ENCODE data around the gene DSCAML1.

The DSCAML1 gene

DNA sequence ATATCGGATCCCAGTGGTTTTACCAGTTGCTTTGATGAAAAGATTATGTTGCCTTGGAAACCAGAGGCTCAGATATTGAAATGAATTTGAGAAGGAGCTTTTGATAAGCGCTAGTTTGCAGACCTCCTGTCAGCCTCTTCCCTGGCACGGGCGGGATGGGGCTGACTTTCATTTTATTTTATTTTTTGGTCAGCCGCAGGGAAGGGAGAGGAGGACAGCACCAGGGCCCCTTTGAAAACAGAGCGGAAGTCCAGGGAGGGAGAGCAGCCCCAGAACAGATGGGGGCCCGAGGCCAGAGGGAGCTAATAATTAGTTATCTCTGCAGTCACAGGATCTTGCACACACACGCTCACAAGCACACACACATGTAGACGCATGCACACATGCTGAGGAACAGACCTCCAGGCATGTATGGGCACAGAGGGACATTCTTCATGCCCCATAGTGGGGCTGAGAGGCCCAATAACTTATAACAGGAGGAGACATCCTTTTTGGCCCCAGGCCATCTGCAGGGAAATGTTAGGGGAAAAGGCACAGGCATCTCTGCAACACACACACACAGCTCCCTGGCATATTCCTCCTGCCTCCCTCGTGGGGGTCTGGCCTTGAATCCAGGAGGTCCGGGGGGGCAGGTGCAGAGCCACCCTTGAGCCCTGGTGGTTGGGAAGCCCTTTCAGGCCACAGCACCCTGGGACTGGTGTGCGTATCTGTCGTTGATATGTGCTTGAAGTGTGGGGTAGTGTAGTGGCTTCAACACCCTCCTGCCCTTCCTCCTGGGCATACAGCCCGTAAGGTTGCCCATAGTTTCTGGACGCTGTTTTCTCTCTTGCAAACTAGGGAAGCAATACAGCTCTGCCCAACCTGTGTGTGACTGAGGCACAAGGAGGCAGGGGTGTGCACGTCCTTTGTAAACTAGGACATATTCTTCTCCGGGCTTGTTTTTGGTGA lies 352.0 kb downstream of the DSCAML1 start:
- H3K4me3 ChIP-seq (ENCODE audit: control insufficient read depth, low read depth, low read length): no peak overlapping the region
- no peak for DNase-seq (ENCODE audit: low read depth)
- TF ChIP-seq, protein P1, sequence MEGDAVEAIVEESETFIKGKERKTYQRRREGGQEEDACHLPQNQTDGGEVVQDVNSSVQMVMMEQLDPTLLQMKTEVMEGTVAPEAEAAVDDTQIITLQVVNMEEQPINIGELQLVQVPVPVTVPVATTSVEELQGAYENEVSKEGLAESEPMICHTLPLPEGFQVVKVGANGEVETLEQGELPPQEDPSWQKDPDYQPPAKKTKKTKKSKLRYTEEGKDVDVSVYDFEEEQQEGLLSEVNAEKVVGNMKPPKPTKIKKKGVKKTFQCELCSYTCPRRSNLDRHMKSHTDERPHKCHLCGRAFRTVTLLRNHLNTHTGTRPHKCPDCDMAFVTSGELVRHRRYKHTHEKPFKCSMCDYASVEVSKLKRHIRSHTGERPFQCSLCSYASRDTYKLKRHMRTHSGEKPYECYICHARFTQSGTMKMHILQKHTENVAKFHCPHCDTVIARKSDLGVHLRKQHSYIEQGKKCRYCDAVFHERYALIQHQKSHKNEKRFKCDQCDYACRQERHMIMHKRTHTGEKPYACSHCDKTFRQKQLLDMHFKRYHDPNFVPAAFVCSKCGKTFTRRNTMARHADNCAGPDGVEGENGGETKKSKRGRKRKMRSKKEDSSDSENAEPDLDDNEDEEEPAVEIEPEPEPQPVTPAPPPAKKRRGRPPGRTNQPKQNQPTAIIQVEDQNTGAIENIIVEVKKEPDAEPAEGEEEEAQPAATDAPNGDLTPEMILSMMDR (IDR thresholded peaks at IDR 0.05; ENCODE audit: control insufficient read depth, insufficient read depth, low read depth, low read length, missing control alignments): no peak

DNA sequence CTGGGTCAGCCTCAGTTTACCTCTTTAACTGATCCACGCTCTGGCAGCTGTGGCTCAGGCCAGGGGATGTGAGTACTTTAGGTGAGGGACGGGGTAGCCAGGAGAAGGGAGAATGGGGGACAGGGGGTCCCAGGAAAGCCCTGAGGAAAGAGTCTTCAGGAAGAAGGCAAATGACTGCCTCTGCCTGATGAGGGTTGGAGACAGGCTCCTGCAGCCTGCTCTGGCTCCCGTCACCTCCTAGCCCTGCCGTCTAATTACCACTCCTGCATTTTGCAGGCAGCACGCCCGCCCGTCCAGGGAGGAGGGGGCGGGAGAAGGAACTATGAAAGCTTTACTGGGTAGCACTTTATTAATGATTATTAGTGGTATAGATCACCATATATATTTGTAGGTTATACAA lies 352.8 kb downstream of the DSCAML1 start:
- DNase-seq (ENCODE audit: low read depth): no peak
- no peak overlapping the region for H3K4me3 ChIP-seq (ENCODE audit: control insufficient read depth, low read depth, low read length)
- TF ChIP-seq, protein P1 (IDR thresholded peaks at IDR 0.05; ENCODE audit: control insufficient read depth, insufficient read depth, low read depth, low read length, missing control alignments): no peak

DNA sequence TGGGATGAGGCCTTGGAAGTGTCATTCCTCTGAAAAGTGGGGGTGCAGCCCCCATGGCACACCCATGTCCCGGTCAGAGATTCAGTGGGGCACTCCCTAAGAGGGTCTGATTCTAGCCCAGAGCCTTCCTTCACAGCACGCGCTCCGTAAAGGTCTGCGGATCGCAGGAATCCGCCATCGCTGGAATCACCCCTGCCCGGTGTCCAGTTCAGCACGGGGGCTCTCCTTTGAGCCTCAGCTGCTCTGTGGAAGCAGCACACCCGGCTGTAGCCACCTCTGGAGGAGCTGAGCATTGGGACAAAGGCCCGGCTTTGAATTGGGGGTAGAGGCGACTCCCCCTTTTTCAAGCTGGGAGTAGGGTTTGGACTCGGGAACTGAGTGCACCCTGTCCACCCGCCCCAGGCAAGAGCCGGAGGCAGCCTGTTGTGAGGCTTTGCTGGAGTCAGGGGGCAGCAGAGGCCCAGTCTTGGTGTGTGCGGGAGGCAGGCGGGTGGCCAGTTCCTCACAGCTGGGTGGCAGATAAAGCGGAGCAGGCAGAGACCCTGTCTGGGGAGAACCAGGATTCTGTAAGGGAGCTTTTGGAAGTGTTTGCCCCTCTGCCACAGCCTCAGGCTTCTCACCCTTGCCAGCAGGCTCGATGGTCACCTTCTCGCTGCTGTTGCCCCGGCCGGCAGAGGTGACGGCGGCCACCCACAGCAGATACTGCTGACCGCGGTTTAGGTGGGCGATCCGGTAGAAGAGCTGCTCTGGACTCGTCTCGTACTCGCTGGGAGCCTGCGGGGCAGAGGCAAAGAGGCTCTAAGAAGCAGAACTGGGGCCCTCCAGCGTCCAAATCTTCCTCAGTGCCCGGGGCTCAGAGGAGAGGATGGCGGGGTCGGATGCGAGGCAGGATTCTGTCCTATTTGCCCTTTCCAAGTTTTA lies 353.5 kb downstream of the DSCAML1 start:
- H3K4me3 ChIP-seq (ENCODE audit: control insufficient read depth, low read depth, low read length): no peak overlapping the region
- no peak for DNase-seq (ENCODE audit: low read depth)
- TF ChIP-seq, protein P1 (IDR thresholded peaks at IDR 0.05; ENCODE audit: control insufficient read depth, insufficient read depth, low read depth, low read length, missing control alignments): peak; percentile 55

DNA sequence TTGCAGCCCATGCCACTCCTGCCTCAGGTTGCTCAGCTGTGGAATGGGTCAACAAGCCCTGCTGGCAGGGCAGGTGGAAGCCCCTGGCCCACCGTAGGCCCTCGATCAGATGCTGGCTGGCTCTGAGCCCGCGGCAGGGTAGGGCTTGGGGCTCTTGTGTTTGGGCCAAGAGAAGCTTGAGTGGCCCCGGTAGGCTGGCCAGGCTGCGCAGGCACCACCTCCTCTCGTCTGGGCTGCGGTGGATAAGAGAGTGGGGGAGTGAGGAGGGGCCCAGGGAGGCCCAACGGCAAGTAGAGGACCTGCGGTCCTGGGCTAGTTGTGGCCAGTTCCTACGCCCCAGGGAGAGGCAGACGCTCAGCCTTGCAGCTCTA lies 354.2 kb downstream of the DSCAML1 start:
- no peak overlapping the region for H3K4me3 ChIP-seq (ENCODE audit: control insufficient read depth, low read depth, low read length)
- TF ChIP-seq, protein P1 (IDR thresholded peaks at IDR 0.05; ENCODE audit: control insufficient read depth, insufficient read depth, low read depth, low read length, missing control alignments): no peak

DNA sequence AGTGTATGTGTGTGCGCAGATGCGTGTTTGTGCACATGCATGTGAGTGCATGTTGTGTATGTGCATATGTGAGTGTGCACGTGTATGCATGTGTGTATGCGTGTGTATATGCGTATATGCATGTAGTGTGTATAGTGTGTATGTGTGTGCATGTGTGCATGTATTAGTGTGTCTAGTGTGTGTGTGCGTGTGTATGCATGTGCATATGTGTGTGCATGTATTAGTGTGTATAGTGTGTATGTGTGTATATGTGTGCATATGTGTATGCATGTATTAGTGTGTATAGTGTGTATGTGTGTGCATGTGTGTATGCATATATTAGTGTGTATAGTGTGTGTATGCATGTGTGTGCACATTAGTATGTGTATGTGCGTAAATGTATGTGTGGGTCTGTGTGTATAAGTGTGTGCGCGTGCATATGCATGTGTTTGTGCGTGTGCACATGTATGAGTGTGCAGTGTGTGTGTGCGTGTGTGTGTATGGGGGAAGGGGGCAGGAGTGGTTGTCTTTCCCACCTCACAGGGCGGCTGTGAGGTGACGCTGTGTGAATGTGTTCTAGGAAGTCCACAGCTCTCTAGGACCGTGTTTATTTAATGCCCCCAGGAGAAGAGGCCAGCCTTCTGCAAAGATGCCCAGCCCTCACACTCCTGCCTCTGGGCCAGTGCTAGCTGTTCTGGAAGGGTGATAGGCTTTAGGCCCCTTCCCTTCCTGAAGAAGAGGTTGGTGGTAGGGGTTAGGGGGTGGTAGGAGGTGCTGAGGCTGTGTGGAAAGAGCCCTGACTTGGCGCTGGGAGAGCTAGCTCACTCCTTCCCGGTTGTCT lies 354.8 kb downstream of the DSCAML1 start:
- no peak overlapping the region for H3K4me3 ChIP-seq (ENCODE audit: control insufficient read depth, low read depth, low read length)
- TF ChIP-seq, protein P1 (IDR thresholded peaks at IDR 0.05; ENCODE audit: control insufficient read depth, insufficient read depth, low read depth, low read length, missing control alignments): no peak

More for the DNA sequence above, 354.2 kb downstream of the DSCAML1 start:
- DNase-seq (ENCODE audit: low read depth): no peak

More for the DNA sequence above, 354.8 kb downstream of the DSCAML1 start:
- DNase-seq (ENCODE audit: low read depth): no peak

Measured in AG09309 (cell line).